Liver (tissue), 3 donors: ENCODE data around the gene PPM1N.

Experiments
- CTCF ChIP-seq: fragments of 150-350 bp; IDR thresholded peaks from 2 replicates; pipeline ENCODE4 v1.5.1; 2017; ENCODE audit warnings: improper control_type of control experiment, low read depth, low read length; ENCODE audit not compliant: missing input control
- EGR1 ChIP-seq, 2 donors: IDR thresholded peaks; 2 replicates each; pipeline ENCODE4 v1.6.1; 2016 to 2018; ENCODE audit warnings: antibody characterized with exemption in 2 of 2, low read depth in 2 of 2
- FOXA1 ChIP-seq: IDR thresholded peaks from 2 replicates; pipeline ENCODE4 v1.6.1; 2016; ENCODE audit warnings: antibody characterized with exemption
- GABPA ChIP-seq, 2 donors: IDR thresholded peaks in 1 of 2; conservative IDR thresholded peaks in 1 of 2; 2 replicates each; pipeline ENCODE4 v1.6.1; 2016; ENCODE audit warnings: antibody characterized with exemption in 2 of 2, mild to moderate bottlenecking in 1 of 2, moderate library complexity in 1 of 2
- HNF4A ChIP-seq, 2 donors: conservative IDR thresholded peaks; 2 replicates each; pipeline ENCODE4 v1.6.1; 2016; ENCODE audit warnings: antibody characterized with exemption in 2 of 2, mild to moderate bottlenecking in 2 of 2
- JUND ChIP-seq, 2 donors: IDR thresholded peaks; 2 replicates each; pipeline ENCODE4 v1.6.1; 2016; ENCODE audit warnings: antibody characterized with exemption in 2 of 2
- MAX ChIP-seq: IDR thresholded peaks from 2 replicates; pipeline ENCODE4 v1.6.1; 2016; ENCODE audit warnings: antibody characterized with exemption
- RAD21 ChIP-seq, 2 donors: IDR thresholded peaks; 2 replicates each; pipeline ENCODE4 v1.6.1; 2016; ENCODE audit warnings: antibody characterized with exemption in 2 of 2, mild to moderate bottlenecking in 2 of 2
- REST ChIP-seq: IDR thresholded peaks from 2 replicates; pipeline ENCODE4 v1.6.1; 2016; ENCODE audit warnings: antibody characterized with exemption, mild to moderate bottlenecking
- RXRA ChIP-seq, 2 donors: IDR thresholded peaks; 2 replicates each; pipeline ENCODE4 v1.6.1; 2017 to 2018; ENCODE audit warnings: antibody characterized with exemption in 2 of 2, mild to moderate bottlenecking in 1 of 2
- SP1 ChIP-seq: IDR thresholded peaks from 2 replicates; pipeline ENCODE4 v1.6.1; 2018; ENCODE audit warnings: antibody characterized with exemption, mild to moderate bottlenecking
- ZBTB33 ChIP-seq: IDR thresholded peaks from 2 replicates; pipeline ENCODE4 v1.6.1; 2016; ENCODE audit warnings: antibody characterized with exemption
- donor health status: healthy.
- donor health status: healthy.

GRCh38 chr19:45498411-45499195 is at the start of gene PPM1N:
- TF ChIP-seq CTCF (no peak), ZBTB33 (no peak), RXRA (IDR thresholded peaks at IDR 0.05) (no peak), FOXA1 (no peak), MAX (no peak), GABPA (IDR thresholded peaks at IDR 0.05 in 1 of 2, conservative IDR thresholded peaks at IDR 0.05 in 1 of 2) (no peak), REST (no peak), RAD21 (IDR thresholded peaks at IDR 0.05) (no peak), HNF4A (conservative IDR thresholded peaks at IDR 0.05) (no peak), EGR1 (IDR thresholded peaks at IDR 0.05; ENCODE audit: low read depth in 2 of 2) (no peak), SP1 (no peak), JUND (IDR thresholded peaks at IDR 0.05) (no peak)
